Inferior parietal cortex (tissue), 1 donor: ENCODE data around the gene ACSL3.
A peak's percentile ranks its signal among the peaks of the same experiment; 100 is the strongest.
"Not testable (repeated sequence)": the region's sequence is repeated elsewhere in the genome, so short reads cannot be mapped to it uniquely, and the experiment has no call there.

Source experiments
- DNase-seq: peaks from one replicate; pipeline ENCODE4 v3.0.0-alpha.2; 2016; ENCODE audit errors: extremely low spot score

ACSL3 gene

GRCh38 chr2:222912117-222912516 lies 51.3 kb downstream of the ACSL3 start:
- DNase-seq = peak; percentile 42

GRCh38 chr2:222912776-222913175 lies 51.9 kb downstream of the ACSL3 start:
- peak; percentile 45 for DNase-seq

GRCh38 chr2:222915092-222915957 lies 54.5 kb downstream of the ACSL3 start:
- no peak for DNase-seq

GRCh38 chr2:222916229-222917197 lies 55.7 kb downstream of the ACSL3 start:
- no peak for DNase-seq

GRCh38 chr2:222917212-222917611 lies 56.4 kb downstream of the ACSL3 start:
- DNase-seq = not testable (repeated sequence)

GRCh38 chr2:222919841-222920526 lies 59.1 kb downstream of the ACSL3 start:
- DNase-seq = no peak

GRCh38 chr2:222920657-222921186 lies 59.9 kb downstream of the ACSL3 start:
- DNase-seq = no peak

- DNase-seq = no peak
Observed at GRCh38 chr2:222922019-222922800, 61.4 kb downstream of the ACSL3 start.

- DNase-seq = no peak
Observed at GRCh38 chr2:222926915-222927314, 66.1 kb downstream of the ACSL3 start.

GRCh38 chr2:222927600-222927999 lies 66.8 kb downstream of the ACSL3 start:
- DNase-seq = no peak

- no peak for DNase-seq
Observed at GRCh38 chr2:222928335-222928734, 67.5 kb downstream of the ACSL3 start.

GRCh38 chr2:222930862-222931261 lies 70.0 kb downstream of the ACSL3 start:
- no peak for DNase-seq

- DNase-seq = no peak
Observed at GRCh38 chr2:222931659-222932058, 70.8 kb downstream of the ACSL3 start.

GRCh38 chr2:222933458-222933857 lies 72.6 kb downstream of the ACSL3 start:
- DNase-seq = no peak

- DNase-seq = no peak
Observed at GRCh38 chr2:222935688-222936298, 75.0 kb downstream of the ACSL3 start.

- no peak for DNase-seq
Observed at GRCh38 chr2:222936705-222937104, 75.9 kb downstream of the ACSL3 start.

GRCh38 chr2:222938327-222938726 lies 77.5 kb downstream of the ACSL3 start:
- DNase-seq = no peak

GRCh38 chr2:222939208-222939856 lies 78.5 kb downstream of the ACSL3 start:
- peak; percentile 53 for DNase-seq

GRCh38 chr2:222939979-222940378 lies 79.1 kb downstream of the ACSL3 start:
- DNase-seq = no peak

GRCh38 chr2:222941510-222942032 lies 80.7 kb downstream of the ACSL3 start:
- DNase-seq = no peak
